GM12891 (cell line): Measurements from ENCODE around the gene NEDD1.
A peak's percentile ranks its signal among the peaks of the same experiment; 100 is the strongest.

Source experiments
- PAX5 ChIP-seq: IDR thresholded peaks from 2 replicates; pipeline ENCODE4 v1.6.1; 2011; ENCODE audit warnings: low read length, moderate library complexity, mild to moderate bottlenecking; ENCODE audit not compliant: insufficient read depth, severe bottlenecking
- POLR2A ChIP-seq: IDR thresholded peaks from 2 replicates; pipeline ENCODE4 v1.6.1; 2011; ENCODE audit warnings: low read depth, low read length, control low read depth
- POLR2AphosphoS5 ChIP-seq: IDR thresholded peaks from 2 replicates; pipeline ENCODE4 v1.6.1; 2011; ENCODE audit warnings: low read depth, low read length, control low read depth
- POU2F2 ChIP-seq: IDR thresholded peaks from 2 replicates; pipeline ENCODE4 v1.6.1; 2011; ENCODE audit warnings: low read depth, mild to moderate bottlenecking, control low read depth, low read length, moderate library complexity
- SPI1 ChIP-seq: IDR thresholded peaks from 2 replicates; pipeline ENCODE4 v1.6.1; 2011; ENCODE audit warnings: low read depth, low read length, control low read depth
- TAF1 ChIP-seq: IDR thresholded peaks from 2 replicates; pipeline ENCODE4 v1.6.1; 2011; ENCODE audit warnings: low read depth, low read length, control low read depth

DNA sequence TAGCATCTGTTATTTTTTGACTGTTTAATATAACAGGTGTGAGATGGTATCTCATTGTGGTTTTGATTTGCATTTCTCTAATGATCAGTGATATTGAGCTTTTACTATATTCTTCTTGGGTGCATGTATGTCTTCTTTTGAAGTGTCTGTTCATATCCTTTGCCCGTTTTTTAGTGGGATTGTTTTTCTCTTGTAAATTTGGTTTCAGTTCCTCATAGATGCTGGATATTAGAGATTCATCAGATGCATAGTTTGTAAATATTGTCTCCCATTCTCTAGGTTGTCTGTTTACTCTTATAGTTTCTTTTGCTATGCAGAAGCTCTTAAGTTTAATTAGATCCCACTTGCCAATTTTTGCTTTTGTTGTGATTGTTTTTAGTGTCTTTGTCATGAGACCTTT lies 48.9 kb upstream of the NEDD1 start:
- no peak for TF ChIP-seq POLR2A
- no peak for TF ChIP-seq POLR2AphosphoS5
- TF ChIP-seq TAF1 = no peak
- TF ChIP-seq SPI1 = peak; percentile 51; the same call in 1 of the 2 replicates
- TF ChIP-seq PAX5 = no peak
- no peak for TF ChIP-seq POU2F2
